K562 (cell line): Measurements from ENCODE around the gene STIL. TPM values are rescaled to one million over a fixed set of nuclear protein-coding genes. Genes with fewer than 3 reads are reported as not detected.

Source experiments
- BACH1 ChIP-seq: fragments of 200-800 bp; sonication (Bioruptor generic); IDR thresholded peaks from 2 replicates; pipeline ENCODE4 v1.6.1; 2016; ENCODE audit warnings: missing genetic modification characterization, missing compliant biosample characterization
- FOXJ2 ChIP-seq: fragments of 200-800 bp; sonication (Bioruptor generic); IDR thresholded peaks from 2 replicates; pipeline ENCODE4 v1.6.1; 2016; ENCODE audit warnings: missing genetic modification characterization, missing compliant biosample characterization
- HNRNPK ChIP-seq: fragments of 200-400 bp; formaldehyde crosslinking; IDR thresholded peaks from one replicate; pipeline ENCODE4 v1.6.1; 2018; ENCODE audit warnings: mild to moderate bottlenecking, low read depth, low read length; ENCODE audit not compliant: poor library complexity, severe bottlenecking
- KHSRP ChIP-seq: fragments of 450-650 bp; IDR thresholded peaks from 2 replicates; pipeline ENCODE4 v1.6.1; 2017
- MYBL2 ChIP-seq, 2 experiments: fragments of 450-650 bp in 1 of 2; sonication (generic) in 1 of 2; formaldehyde crosslinking in 1 of 2; IDR thresholded peaks; 2 replicates each; pipeline versions ENCODE4 v1.6.1 to v1.8.1; 2017 to 2022; ENCODE audit warnings: borderline replicate concordance in 1 of 2, inconsistent platforms in 1 of 2, low read depth in 1 of 2, mild to moderate bottlenecking in 1 of 2, missing genetic modification reagents in 1 of 2, moderate library complexity in 1 of 2
- STAG1 ChIP-seq: sonication (generic); formaldehyde crosslinking; IDR thresholded peaks from 2 replicates; pipeline ENCODE4 v1.5.0; 2020; ENCODE audit warnings: missing genetic modification reagents, borderline replicate concordance
- TRIM28 ChIP-seq: fragments of 450-650 bp; IDR thresholded peaks from 2 replicates; pipeline ENCODE4 v1.6.1; 2017
- ZEB2 ChIP-seq: fragments of 450-650 bp; IDR thresholded peaks from 2 replicates; pipeline ENCODE4 v1.6.1; 2016
- polyA plus RNA-seq, 8 experiments: library from polyadenylated mRNA; depleted of rRNA in 4 of 8; stranded (reverse) in 5 of 8; unstranded in 3 of 8; fragments of >200 nt; fragmentation: Nextera tagmentation in 2 of 8; fragmentation: Illumina TruSeq in 1 of 8; extraction: Ambion mirVana in 2 of 8; extraction: Trizol in 1 of 8; gene quantifications; 2 replicates each; pipeline versions ENCODE4 v1.2.1 to v1.2.3, GENCODE V29; 2011 to 2014; ENCODE audit warnings: inconsistent platforms in 1 of 8, missing spikeins in 1 of 8
- total RNA-seq, 7 experiments: library from RNA; depleted of rRNA in 6 of 7; stranded (reverse); fragments of >200 nt in 6 of 7; fragmentation: Illumina TruSeq in 2 of 7; extraction: Trizol in 2 of 7; gene quantifications; 2 replicates each; pipeline versions ENCODE4 v1.2.1 to v1.2.3, GENCODE V29; 2011 to 2021; ENCODE audit warnings: low replicate concordance in 1 of 7
- TF ChIP-seq, protein P1 (sequence below): sonication (generic); formaldehyde crosslinking; IDR thresholded peaks from 2 replicates; pipeline ENCODE4 v1.8.1; 2022; ENCODE audit warnings: missing genetic modification reagents
- TF ChIP-seq, protein P2 (sequence below): fragments of 250-450 bp; sonication (Bioruptor Pico); IDR thresholded peaks from 2 replicates; pipeline ENCODE4 v1.5.0; 2021; ENCODE audit warnings: mild to moderate bottlenecking, moderate library complexity
- TF ChIP-seq, protein P3 (sequence below): fragments of 450-650 bp; IDR thresholded peaks from 2 replicates; pipeline ENCODE4 v1.6.1; 2016; ENCODE audit warnings: low read depth

STIL gene
- total and polyA plus RNA-seq, 9 of the 15 experiments (the other 6 are each of a cell fraction or from before 2014, with no cell fraction given) = 10.5 to 77.4 (median 39.6) TPM

DNA sequence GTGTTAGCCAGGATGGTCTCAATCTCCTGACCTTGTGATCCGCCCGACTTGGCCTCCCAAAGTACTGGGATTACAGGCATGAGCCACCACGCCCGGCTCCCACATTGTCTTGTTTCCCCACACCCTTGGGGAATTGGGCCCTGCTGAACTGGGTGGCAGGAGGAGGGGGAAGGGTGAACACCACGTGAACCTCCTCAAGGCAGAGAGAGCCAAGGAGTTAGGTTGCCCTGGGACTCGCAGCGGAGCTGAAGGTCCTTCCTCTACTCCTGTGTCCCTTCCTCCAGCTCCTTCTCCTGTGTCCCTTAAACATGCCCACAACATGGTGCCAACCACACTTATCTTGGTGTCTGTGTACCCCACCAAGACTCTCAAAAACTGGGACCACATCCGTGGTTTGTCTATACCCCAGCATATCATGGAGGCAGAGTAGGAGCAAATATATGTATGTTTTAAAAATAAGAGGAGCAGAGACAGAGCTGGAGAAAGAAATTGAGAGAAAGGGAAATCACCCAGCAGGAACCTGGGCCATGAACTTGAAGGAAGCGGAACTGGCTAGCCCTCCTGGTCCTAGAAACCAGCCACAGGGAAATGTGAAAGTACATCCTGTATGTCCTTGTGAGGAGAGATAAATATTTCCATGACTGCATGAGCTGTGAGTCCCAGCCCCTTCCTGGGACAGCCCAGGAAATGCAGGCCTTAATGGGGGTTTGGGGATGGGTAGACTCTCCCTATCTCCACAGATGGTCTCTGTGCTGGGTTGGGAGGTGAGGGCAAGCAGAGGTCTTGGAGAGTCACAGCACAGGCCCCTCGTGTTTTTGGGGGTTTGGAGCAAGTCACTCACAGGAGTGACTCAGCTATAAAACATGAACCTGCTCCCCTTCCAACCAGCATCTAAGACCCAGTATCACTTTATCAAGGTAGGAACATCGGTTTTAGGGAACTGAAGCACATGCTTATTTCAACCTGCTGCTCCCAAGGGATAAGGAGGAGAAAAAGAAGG lies 72.5 kb downstream of the STIL start (continued):
- TF ChIP-seq ZEB2 (peak; percentile 76), HNRNPK (no peak), BACH1 (tag) (peak; percentile 57; the same call in 1 of the 2 replicates), MYBL2 (IDR thresholded peaks at IDR 0.05; ENCODE audit: low read depth) (no peak), MYBL2 (CRISPR knock-in tag; IDR thresholded peaks at IDR 0.05; ENCODE audit: borderline replicate concordance) (no peak), TRIM28 (no peak), KHSRP (no peak), FOXJ2 (no peak), STAG1 (CRISPR knock-in tag) (no peak)
- TF ChIP-seq, protein P1, sequence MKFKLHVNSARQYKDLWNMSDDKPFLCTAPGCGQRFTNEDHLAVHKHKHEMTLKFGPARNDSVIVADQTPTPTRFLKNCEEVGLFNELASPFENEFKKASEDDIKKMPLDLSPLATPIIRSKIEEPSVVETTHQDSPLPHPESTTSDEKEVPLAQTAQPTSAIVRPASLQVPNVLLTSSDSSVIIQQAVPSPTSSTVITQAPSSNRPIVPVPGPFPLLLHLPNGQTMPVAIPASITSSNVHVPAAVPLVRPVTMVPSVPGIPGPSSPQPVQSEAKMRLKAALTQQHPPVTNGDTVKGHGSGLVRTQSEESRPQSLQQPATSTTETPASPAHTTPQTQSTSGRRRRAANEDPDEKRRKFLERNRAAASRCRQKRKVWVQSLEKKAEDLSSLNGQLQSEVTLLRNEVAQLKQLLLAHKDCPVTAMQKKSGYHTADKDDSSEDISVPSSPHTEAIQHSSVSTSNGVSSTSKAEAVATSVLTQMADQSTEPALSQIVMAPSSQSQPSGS (CRISPR knock-in tag) = no peak
- TF ChIP-seq, protein P2, sequence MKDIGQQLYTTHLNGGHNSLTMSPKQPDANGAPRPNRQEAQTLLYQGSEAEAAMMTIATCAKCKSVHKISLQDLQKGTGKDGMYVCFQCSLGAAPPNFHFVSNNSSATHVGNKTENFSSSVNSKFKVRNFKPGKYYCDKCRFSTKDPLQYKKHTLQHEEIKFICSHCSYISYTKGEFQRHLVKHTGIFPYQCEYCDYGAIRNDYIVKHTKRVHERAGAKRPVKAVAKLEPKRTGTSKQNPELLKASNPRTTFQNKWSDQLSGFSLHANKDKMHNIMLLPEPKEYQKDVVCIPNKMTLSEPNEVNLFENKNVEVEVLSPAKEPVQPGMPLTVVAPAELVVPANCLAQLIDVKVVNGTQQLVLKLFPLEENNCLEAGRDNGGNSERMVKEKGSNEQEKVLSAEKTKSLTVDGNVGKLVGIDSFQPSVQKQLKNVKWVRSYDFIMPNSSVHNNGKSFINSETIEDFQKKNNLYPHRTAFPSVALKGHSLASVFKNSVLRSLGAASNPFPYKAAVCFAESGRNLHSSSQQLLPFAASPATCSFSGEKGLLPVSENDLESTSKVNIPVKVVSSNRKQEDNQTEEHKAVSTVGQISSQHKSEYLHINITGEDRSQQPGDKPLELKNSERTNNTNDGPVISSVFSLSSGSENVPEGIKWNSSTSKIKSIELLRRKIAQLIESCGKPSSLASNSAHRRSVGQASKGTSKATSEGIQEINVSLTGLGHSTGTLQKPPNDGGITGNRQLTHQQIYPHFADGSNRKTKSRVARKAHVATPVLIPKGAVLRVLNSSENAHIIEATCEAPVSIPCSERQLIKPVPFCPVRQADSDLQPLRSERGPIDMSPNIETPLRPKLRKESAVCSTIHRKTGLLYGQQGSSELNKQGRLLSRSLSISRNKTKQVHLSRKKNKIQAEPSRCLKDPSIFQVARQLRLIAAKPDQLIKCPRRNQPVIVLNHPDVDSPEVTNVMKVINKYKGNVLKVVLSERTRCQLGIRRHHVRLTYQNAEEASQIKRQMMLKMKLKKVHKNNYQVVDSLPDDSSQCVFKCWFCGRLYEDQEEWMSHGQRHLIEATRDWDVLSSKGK (CRISPR knock-in tag) = no peak
- TF ChIP-seq, protein P3, sequence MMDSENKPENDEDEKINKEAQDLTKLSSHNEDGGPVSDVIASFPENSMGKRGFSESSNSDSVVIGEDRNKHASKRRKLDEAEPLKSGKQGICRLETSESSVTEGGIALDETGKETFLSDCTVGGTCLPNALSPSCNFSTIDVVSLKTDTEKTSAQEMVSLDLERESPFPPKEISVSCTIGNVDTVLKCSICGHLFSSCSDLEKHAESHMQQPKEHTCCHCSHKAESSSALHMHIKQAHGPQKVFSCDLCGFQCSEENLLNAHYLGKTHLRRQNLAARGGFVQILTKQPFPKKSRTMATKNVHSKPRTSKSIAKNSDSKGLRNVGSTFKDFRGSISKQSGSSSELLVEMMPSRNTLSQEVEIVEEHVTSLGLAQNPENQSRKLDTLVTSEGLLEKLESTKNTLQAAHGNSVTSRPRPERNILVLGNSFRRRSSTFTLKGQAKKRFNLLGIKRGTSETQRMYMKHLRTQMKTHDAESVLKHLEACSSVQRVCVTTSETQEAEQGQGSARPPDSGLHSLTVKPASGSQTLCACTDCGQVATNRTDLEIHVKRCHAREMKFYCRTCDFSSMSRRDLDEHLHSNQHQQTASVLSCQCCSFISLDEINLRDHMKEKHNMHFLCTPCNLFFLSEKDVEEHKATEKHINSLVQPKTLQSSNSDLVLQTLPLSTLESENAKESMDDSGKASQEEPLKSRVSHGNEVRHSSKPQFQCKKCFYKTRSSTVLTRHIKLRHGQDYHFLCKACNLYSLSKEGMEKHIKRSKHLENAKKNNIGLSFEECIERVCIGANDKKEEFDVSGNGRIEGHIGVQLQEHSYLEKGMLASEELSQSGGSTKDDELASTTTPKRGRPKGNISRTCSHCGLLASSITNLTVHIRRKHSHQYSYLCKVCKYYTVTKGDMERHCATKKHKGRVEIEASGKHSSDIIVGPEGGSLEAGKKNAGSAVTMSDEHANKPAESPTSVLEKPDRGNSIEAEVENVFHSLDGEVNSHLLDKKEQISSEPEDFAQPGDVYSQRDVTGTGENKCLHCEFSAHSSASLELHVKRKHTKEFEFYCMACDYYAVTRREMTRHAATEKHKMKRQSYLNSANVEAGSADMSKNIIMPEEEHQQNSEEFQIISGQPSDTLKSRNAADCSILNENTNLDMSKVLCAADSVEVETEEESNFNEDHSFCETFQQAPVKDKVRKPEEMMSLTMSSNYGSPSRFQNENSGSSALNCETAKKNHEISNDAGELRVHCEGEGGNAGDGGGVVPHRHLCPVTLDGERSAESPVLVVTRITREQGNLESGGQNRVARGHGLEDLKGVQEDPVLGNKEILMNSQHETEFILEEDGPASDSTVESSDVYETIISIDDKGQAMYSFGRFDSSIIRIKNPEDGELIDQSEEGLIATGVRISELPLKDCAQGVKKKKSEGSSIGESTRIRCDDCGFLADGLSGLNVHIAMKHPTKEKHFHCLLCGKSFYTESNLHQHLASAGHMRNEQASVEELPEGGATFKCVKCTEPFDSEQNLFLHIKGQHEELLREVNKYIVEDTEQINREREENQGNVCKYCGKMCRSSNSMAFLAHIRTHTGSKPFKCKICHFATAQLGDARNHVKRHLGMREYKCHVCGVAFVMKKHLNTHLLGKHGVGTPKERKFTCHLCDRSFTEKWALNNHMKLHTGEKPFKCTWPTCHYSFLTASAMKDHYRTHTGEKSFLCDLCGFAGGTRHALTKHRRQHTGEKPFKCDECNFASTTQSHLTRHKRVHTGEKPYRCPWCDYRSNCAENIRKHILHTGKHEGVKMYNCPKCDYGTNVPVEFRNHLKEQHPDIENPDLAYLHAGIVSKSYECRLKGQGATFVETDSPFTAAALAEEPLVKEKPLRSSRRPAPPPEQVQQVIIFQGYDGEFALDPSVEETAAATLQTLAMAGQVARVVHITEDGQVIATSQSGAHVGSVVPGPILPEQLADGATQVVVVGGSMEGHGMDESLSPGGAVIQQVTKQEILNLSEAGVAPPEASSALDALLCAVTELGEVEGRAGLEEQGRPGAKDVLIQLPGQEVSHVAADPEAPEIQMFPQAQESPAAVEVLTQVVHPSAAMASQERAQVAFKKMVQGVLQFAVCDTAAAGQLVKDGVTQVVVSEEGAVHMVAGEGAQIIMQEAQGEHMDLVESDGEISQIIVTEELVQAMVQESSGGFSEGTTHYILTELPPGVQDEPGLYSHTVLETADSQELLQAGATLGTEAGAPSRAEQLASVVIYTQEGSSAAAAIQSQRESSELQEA = no peak
